NCI-H146 treated with DMSO at 0.1 percent for 48 hours (cell line): ENCODE data around the gene SPATA6L.

Experiments used
- DNase-seq: peaks from one replicate; lab custom pipeline; 2025; ENCODE audit not compliant: unreplicated experiment; lab: John Stamatoyannopoulos, UW

The SPATA6L gene, protein sequence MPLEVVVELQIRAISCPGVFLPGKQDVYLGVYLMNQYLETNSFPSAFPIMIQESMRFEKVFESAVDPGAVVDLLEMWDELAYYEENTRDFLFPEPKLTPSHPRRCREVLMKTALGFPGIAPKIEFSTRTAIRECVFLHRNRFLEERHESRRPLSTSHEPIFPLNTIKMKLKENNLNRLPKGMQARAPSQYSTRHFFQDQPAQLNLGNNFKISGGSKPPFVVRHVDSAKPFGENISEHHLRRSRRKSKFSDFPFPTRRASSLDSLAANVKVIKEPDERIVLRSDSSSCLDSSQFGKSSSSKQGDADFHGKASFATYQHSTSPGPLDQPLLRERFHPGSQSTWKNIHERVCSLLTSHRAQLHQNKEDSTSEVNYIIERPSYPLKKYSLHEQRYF

GRCh38 chr9:4666042-4666699 is at the start of gene SPATA6L:
SPATA6L (minus strand) TSS chr9:4666480; CDS start chr9:4666250, 230 bp downstream.
- DNase-seq: peak; percentile 46

GRCh38 chr9:4714266-4715016 is 48.2 kb upstream of the SPATA6L start:
- no peak for DNase-seq

GRCh38 chr9:4713849-4714248 is 47.6 kb upstream of the SPATA6L start:
- no peak for DNase-seq

- no peak for DNase-seq
These were observed 43.1 kb upstream of the SPATA6L start for GRCh38 chr9:4709380-4709779.

DNA sequence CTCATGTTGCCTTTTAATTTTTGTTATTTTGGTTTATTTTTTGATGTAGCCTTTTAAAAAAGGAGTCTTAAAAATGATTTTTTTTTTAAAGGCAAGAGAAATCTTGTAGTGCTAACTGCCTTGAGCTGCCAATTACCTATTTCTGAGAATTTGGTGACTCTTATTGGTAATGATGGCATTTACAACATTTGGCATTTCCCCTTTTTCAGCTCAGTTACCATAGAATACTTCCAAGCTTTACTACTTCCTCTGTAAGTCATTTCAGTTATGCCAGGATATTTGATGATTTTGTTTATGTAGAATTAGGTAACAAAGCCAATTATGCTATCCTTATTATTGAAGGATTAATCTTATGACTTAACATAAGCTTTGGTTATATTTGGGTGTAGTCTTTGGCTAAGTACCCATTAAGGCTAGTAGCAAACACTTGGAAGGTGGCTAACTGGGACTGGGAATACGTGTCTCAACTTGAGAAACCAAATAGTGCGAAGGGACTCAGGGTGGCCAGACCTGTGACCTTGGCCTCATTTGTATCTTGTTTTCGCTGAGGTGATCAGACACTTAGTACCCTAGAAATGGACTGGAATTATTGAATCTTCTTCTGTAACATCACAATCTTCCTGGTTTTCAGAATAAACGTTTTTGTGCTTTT is 40.8 kb upstream of the SPATA6L start:
- no peak for DNase-seq

GRCh38 chr9:4706021-4706420 is 39.7 kb upstream of the SPATA6L start:
- no peak for DNase-seq

- DNase-seq: no peak
These were observed 37.8 kb upstream of the SPATA6L start for GRCh38 chr9:4704129-4704528.

DNA sequence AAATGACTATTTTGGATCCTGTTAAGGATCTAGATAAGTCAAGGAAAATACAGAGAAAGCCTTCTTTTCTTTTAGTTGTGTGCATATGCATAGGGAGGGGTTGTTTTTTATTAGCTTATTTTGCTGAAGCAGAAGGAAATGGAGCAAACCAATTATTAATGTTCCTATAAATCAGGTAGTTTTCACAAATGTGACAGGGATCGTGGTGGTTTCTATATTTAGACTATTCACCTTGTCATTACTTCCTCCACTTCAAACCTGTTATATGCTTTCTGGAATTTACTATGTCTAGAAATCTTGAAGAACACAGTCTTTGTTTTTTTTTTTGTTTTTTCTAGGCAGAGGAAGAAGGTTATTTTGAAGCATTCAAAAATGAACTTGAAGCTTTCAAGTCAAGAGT is 35.2 kb upstream of the SPATA6L start:
- DNase-seq: no peak

DNA sequence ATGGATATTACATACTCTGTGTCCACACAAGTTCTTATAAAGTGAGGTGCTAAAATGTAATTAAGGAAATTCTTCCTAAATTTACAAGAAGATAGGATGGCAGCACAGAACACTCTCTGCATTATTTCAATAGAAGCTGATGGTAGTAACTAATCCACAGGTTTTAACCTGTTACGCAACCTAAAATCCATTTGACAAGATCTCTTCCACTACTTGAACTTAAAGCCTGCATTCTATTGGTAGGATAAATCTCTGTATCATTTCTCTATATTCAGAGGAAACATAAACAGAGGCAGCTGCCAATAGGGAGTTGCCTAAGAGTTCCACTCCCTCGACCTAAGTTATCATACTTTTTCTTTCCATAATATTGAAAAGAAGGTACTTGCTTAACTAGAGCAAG is 34.7 kb upstream of the SPATA6L start:
- no peak for DNase-seq

DNA sequence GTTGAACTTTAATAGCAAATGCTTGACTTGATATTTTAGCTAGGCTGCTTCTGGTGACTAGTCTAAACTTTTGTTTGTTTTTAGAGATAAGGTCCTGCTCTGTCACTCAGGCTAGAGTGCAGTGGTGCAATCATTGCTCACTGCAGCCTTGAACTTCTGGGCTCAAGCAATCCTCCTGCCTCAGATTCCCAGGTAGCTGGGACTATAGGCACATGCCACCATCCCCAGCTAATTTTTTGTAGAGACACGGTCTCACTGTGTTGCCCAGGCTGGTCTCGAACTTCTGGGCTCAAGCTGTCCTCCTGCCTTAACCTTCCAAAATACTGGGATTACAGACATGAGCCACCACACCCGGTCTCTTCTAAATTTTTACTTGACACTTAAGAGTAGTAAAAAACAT is 33.8 kb upstream of the SPATA6L start:
- DNase-seq: no peak

- no peak for DNase-seq
These were observed 25.5 kb upstream of the SPATA6L start for GRCh38 chr9:4691795-4692194.

- no peak for DNase-seq
These were observed 23.9 kb upstream of the SPATA6L start for GRCh38 chr9:4690144-4690543.

DNA sequence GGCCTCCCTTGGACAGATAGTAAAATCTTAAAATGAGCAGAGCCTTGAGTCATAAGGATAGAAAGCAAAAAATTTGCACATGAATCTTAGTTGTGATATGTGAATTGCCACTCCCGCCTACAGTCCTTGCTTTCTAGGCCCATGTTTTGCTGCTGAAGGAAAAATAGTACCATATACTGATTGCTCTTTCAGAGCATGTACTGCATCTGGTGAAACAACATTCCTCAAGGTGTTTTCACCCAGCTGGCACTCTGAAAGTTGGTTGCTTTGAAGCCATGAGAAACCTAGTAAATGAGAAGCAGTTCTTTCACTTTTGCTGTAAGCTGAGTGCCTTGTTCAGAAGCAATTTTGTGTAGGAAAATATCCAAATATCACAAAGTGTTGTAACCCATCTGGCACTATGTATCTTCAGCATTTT is 23.4 kb upstream of the SPATA6L start:
- DNase-seq: no peak

- DNase-seq: no peak
These were observed 22.7 kb upstream of the SPATA6L start for GRCh38 chr9:4689021-4689420.

DNA sequence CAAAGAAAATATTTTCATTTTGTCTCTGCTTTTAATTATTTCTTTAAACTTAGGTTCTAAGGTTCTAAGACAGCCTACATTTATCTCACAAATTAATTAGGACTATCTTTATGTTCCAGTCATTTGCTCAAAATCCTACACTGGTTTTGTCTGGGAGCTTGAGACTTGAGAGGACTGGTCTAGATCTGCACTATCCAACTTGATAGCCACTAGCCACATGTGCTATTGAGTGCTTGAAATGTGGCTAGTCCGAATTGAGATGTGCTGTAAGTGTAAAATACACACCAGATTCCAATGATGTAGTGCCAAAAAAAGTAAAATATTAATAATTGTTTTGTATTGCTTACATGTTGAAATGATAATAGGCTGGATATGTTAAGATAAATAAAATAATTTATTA is 20.3 kb upstream of the SPATA6L start:
- DNase-seq: no peak

- no peak for DNase-seq
These were observed 19.8 kb upstream of the SPATA6L start for GRCh38 chr9:4686112-4686511.

DNA sequence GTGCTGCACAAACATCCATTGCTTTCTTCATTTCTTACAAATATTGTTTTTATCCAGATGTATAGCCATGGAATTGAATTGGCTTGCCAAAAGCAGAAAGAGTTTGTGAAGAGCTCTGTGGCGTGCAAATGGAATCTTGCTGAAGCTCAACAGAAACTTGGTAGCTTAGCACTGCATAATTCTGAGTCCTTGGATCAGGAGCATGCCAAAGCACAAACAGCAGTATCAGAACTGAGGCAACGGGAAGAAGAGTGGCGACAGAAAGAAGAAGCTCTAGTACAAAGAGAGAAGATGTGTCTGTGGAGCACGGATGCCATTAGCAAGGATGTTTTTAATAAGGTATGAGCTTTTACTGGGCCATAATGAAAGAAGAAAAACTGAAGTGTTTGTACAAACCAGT is 18.5 kb upstream of the SPATA6L start:
- no peak for DNase-seq

- DNase-seq: peak; percentile 8
These were observed 14.5 kb upstream of the SPATA6L start for GRCh38 chr9:4680750-4681149.

DNA sequence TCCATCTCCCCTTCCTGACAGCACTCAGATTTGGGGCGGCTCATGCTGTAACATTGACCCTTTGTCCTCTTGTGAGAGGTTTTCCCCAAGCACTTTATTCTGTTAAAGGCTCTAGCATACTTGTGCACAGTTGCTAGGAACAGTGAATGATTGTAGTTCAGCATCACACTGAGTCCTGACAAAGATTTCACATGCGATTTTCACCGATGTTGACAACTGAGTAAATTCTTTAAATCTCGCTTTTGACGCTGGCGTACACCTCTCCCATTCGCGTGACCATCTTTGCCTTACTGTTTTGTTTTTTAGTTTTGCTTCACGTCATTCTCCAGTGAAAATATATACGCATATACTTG is 13.9 kb upstream of the SPATA6L start:
- DNase-seq: no peak

DNA sequence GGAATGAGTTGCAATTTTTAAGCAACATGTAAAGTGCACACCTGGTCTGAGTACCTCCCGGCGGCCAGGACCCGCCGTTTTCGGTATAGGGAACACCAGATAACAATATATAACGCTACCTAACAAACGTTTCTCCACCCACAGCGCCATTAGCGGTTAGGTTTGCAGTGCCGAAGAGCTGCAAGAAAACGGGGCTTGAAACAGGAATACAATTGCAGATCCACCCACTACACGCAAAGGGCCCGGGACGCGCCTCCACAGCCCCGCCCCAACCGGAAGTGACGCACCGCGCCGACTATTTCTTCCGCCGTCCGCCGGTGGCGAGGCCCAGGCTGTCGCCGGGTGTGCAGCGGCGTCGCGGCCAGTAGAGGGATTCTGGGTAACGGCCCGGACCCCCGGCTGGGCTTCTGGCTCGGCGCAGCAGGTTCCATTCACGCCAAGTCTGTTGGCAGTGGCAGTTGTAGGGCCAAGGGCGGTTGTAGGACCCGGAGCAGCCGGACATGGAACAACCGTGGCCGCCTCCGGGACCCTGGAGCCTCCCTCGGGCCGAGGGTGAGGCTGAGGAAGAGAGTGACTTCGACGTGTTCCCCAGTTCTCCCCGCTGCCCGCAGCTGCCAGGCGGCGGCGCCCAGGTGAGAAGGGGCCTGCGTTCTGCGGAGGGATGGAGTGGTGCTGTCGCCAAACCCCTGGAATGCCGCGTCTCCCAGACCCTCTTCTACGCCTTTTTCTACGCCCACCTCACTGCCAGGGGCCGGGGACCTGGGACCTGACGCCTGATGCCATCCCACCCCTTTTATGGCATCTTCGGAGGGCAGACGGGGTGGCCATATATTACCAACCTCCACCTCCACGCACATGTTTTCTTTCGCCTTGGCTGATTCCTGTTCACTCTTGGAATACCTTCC is 13.2 kb upstream of the SPATA6L start, which contains the start of gene CDC37L1:
CDC37L1 (plus strand) TSS at position 302 of the 905 bp plus-strand sequence; CDS start at position 501, 199 bp downstream.
- DNase-seq: peak; percentile 94
